Lung (tissue), 12 donors: ENCODE measurements around the gene COX6A2. TPM values are rescaled to one million over a fixed set of nuclear protein-coding genes. Genes with fewer than 3 reads are reported as not detected.
"Not testable (repeated sequence)": the region's sequence is repeated elsewhere in the genome, so short reads cannot be mapped to it uniquely, and the experiment has no call there.

ENCODE experiments used
- ATAC-seq: fragments of 200-7000 bp; cut with Tn5 transposase; one replicate; pipeline ENCODE4 v1.9.1; 2020; ENCODE audit warnings: moderate number of reproducible peaks; ENCODE audit not compliant: insufficient read depth, low FRiP score
- DNase-seq, 3 donors: peaks; one replicate each; pipeline ENCODE4 v3.0.0-alpha.2; 2013 to 2017
- H3K27ac ChIP-seq, 2 donors: one replicate each; pipeline ENCODE4 v1.5.1; 2013; ENCODE audit warnings: mild to moderate bottlenecking in 2 of 2, moderate library complexity in 2 of 2, control low read depth in 1 of 2, inconsistent platforms in 1 of 2, low read depth in 1 of 2, low read length in 1 of 2
- H3K27me3 ChIP-seq, 3 donors: one replicate each; pipeline ENCODE4 v1.5.1; 2013; ENCODE audit warnings: low read length in 2 of 3; ENCODE audit not compliant: control insufficient read depth in 3 of 3, insufficient read depth in 3 of 3
- H3K36me3 ChIP-seq, 4 donors: one replicate each; pipeline ENCODE4 v1.5.1; 2013; ENCODE audit warnings: low read length in 4 of 4, mild to moderate bottlenecking in 1 of 4, moderate library complexity in 1 of 4; ENCODE audit not compliant: control insufficient read depth in 4 of 4, insufficient read depth in 4 of 4
- H3K4me1 ChIP-seq, 5 donors: one replicate each; pipeline ENCODE4 v1.5.1; 2013; ENCODE audit warnings: low read length in 5 of 5, mild to moderate bottlenecking in 2 of 5, moderate library complexity in 1 of 5; ENCODE audit not compliant: control insufficient read depth in 5 of 5, insufficient read depth in 5 of 5
- H3K4me3 ChIP-seq: one replicate; pipeline ENCODE4 v1.5.1; 2013; ENCODE audit warnings: mild to moderate bottlenecking, control low read depth, moderate library complexity
- H3K9ac ChIP-seq, 2 donors: one replicate each; pipeline ENCODE4 v1.5.1; 2013; ENCODE audit warnings: low read length in 2 of 2, control low read depth in 1 of 2; ENCODE audit not compliant: insufficient read depth in 1 of 2
- H3K9me3 ChIP-seq, 4 donors: one replicate each; pipeline ENCODE4 v1.5.1; 2013; ENCODE audit warnings: low read length in 3 of 4, mild to moderate bottlenecking in 1 of 4, moderate library complexity in 1 of 4; ENCODE audit not compliant: control insufficient read depth in 4 of 4, insufficient read depth in 3 of 4
- CTCF ChIP-seq: IDR thresholded peaks from 2 replicates; pipeline ENCODE4 v1.5.1; 2012; ENCODE audit warnings: mild to moderate bottlenecking; ENCODE audit errors: control extremely low read depth, extremely low read depth
- WGBS, 2 donors: extraction: QIAGEN DNeasy Blood & Tissue Kit; methylation state at CpG; one replicate each; pipeline ENCODE4 v1.1.7; 2013; 5-methylcytosine and 5-hydroxymethylcytosine counted together
- polyA plus RNA-seq, 2 donors: library from polyadenylated mRNA; stranded (reverse); fragments of 200-250 nt; gene quantifications; one replicate each; pipeline ENCODE4 v1.2.1, GENCODE V29; 2013
- total RNA-seq, 2 donors: library from RNA; depleted of rRNA in 1 of 2; stranded (reverse); fragments of >200 nt in 1 of 2; gene quantifications; one replicate each; pipeline ENCODE4 v1.2.1, GENCODE V29; 2014 to 2021
- donor health status: control.
- donor health status: control.
- donor health status: Bipolar disorder and iron deficiency.
- donor health status: healthy.
- donor health status: DM: yes; HTN: yes; CAD: no.

COX6A2 gene
- total and polyA plus RNA-seq, 4 donors, result not detected

- H3K9me3 ChIP-seq, result no peaks in the 10 kb centered on the region
- no peak overlapping the region for H3K4me3 ChIP-seq
- H3K9ac ChIP-seq, result peak overlapping the region in 1 of 2 donors; percentile 13
- peaks cover under 1 to 27% (median 14%) of the 10 kb centered on the region in 5 donors for H3K4me1 ChIP-seq
- peaks cover 0 to 6% (median 1%) of the 10 kb centered on the region in 4 donors for H3K36me3 ChIP-seq
- DNase-seq (peak; percentile 47 to 60 (median 51)), ATAC-seq (peak; percentile 70)
- no peak for TF ChIP-seq CTCF
- H3K27ac ChIP-seq, result no peak overlapping the region
- no peaks in the 10 kb centered on the region for H3K27me3 ChIP-seq
- 47 to 49% methylated on average over 11 of the region's 11 CpGs for WGBS, 2 donors
These were observed 23.7 kb upstream of the COX6A2 start for GRCh38 chr16:31451681-31452351.

- no peaks in the 10 kb centered on the region for H3K27me3 ChIP-seq
- ATAC-seq (no peak), DNase-seq (no peak)
- no peaks in the 10 kb centered on the region for H3K9me3 ChIP-seq
- 85 to 87% methylated on average over 5 of the region's 5 CpGs for WGBS, 2 donors
- peak overlapping the region in 1 of 2 donors; percentile 13 for H3K9ac ChIP-seq
- no peak overlapping the region for H3K27ac ChIP-seq
- TF ChIP-seq CTCF, result no peak
- peaks cover 0 to 3% (median 0%) of the 10 kb centered on the region in 4 donors for H3K36me3 ChIP-seq
- H3K4me3 ChIP-seq, result no peak overlapping the region
- peaks cover 0 to 24% (median 13%) of the 10 kb centered on the region in 5 donors for H3K4me1 ChIP-seq
These were observed 23.0 kb upstream of the COX6A2 start for GRCh38 chr16:31451201-31451600.

- ATAC-seq, H3K36me3 ChIP-seq, H3K27ac ChIP-seq, H3K4me1 ChIP-seq, H3K4me3 ChIP-seq, H3K9me3 ChIP-seq, H3K9ac ChIP-seq, DNase-seq, H3K27me3 ChIP-seq: not testable (repeated sequence)
- WGBS, 2 donors, result 66 to 72% methylated on average over 6 of the region's 6 CpGs
These were observed 17.8 kb upstream of the COX6A2 start for GRCh38 chr16:31445931-31446330.

GRCh38 chr16:31441956-31442355, 13.8 kb upstream of the COX6A2 start:
- no peak overlapping the region for H3K4me3 ChIP-seq
- TF ChIP-seq CTCF, result no peak
- no peaks in the 10 kb centered on the region for H3K36me3 ChIP-seq
- ATAC-seq, result no peak
- H3K27ac ChIP-seq, result no peak overlapping the region
- H3K9me3 ChIP-seq, result no peaks in the 10 kb centered on the region
- no peak overlapping the region for H3K9ac ChIP-seq
- no peaks in the 10 kb centered on the region for H3K27me3 ChIP-seq
- DNase-seq, result no peak
- no peaks in the 10 kb centered on the region for H3K4me1 ChIP-seq
- WGBS, 2 donors, result 66 to 70% methylated on average over 34 of the region's 34 CpGs
